Measurements from ENCODE around the gene TFCP2L1.

Gene TFCP2L1

DNA sequence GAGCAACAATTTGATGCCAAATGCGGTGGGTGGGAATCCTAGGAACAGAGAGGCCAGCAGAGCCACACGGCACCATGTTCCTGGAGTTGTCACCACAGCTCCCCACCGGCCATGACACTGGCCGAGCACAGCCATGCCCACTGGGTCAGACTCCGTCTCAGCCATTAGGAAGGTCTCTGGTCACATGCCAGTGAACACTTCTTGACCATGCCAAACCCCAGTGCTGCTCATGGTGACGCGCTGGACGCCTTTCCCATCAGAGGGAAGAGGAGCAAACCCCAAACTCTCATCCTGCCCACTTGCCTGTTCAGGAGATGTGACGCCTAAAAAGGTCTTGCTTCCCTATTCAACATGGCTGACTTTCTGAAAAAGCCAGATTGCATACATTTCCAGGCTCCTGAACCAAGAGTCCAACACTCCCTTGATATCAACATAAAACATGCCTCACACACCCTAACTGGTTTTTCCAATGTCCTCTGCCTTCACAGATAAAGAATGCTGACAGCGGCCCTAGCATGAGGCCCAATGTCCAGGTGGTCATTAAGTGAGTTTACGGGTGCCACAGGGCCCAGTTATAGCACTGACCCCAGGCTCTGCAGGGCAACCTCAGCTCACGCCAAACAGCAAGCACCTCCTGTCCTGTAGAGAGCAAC, 31.9 kb downstream of the TFCP2L1 start:
- ATAC-seq (replicated peaks), result no peak
- H3K36me3 Mint-ChIP-seq (ENCODE audit: insufficient read depth), result no peaks in the 10 kb centered on the region
- no peak overlapping the region for H3K27ac Mint-ChIP-seq
- H3K4me3 Mint-ChIP-seq, result no peak overlapping the region
- DNase-seq, result no peak
- H3K27me3 Mint-ChIP-seq, result peaks cover 0 to 52% of the 10 kb centered on the region in 2 donors
- no peaks in the 10 kb centered on the region for H3K4me1 Mint-ChIP-seq (ENCODE audit: low read depth in 2 of 2)
- no peaks in the 10 kb centered on the region for H3K9me3 Mint-ChIP-seq

DNA sequence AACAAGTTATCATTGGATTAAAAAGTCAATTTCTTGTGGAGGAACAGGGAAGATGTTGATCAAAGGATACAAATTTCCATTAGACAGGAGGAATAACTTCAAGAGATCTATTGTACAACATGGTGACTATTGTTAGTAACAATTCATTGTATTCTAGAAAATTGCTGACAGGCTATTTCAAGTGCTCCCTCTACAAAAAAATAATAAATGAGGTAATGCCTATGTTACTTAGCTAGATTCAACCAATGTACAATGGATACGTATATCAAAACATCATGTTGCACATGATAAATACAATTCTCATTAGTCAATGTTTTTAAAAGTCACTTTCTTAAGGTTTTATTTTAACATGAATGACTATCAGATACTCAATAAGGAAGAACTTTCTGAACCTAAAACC, 33.5 kb downstream of the TFCP2L1 start:
- Mint-ChIP-seq H3K4me1 (ENCODE audit: low read depth in 2 of 2) (no peaks in the 10 kb centered on the region), H3K27me3 (peaks cover 0 to 38% of the 10 kb centered on the region in 2 donors), H3K4me3 (no peak overlapping the region), H3K9me3 (no peaks in the 10 kb centered on the region), H3K36me3 (ENCODE audit: insufficient read depth) (no peaks in the 10 kb centered on the region), H3K27ac (no peak overlapping the region)
- no peak for DNase-seq
- ATAC-seq (replicated peaks), result no peak

GRCh38 chr2:121248766-121249343, 36.1 kb downstream of the TFCP2L1 start:
- no peak overlapping the region for H3K4me3 Mint-ChIP-seq
- no peaks in the 10 kb centered on the region for H3K36me3 Mint-ChIP-seq (ENCODE audit: insufficient read depth)
- peaks cover 0 to 20% of the 10 kb centered on the region in 2 donors for H3K27me3 Mint-ChIP-seq
- H3K27ac Mint-ChIP-seq, result no peak overlapping the region
- no peaks in the 10 kb centered on the region for H3K9me3 Mint-ChIP-seq
- H3K4me1 Mint-ChIP-seq (ENCODE audit: low read depth in 2 of 2), result no peaks in the 10 kb centered on the region
- no peak for ATAC-seq (replicated peaks)
- no peak for DNase-seq

- Mint-ChIP-seq H3K27me3 (peaks cover 0 to 14% of the 10 kb centered on the region in 2 donors), H3K9me3 (no peaks in the 10 kb centered on the region), H3K4me1 (ENCODE audit: low read depth in 2 of 2) (no peaks in the 10 kb centered on the region), H3K4me3 (no peak overlapping the region), H3K36me3 (ENCODE audit: insufficient read depth) (no peaks in the 10 kb centered on the region), H3K27ac (no peak overlapping the region)
- DNase-seq, result no peak
- no peak for ATAC-seq (replicated peaks)
Measured at GRCh38 chr2:121247971-121248370, 37.0 kb downstream of the TFCP2L1 start.

DNA sequence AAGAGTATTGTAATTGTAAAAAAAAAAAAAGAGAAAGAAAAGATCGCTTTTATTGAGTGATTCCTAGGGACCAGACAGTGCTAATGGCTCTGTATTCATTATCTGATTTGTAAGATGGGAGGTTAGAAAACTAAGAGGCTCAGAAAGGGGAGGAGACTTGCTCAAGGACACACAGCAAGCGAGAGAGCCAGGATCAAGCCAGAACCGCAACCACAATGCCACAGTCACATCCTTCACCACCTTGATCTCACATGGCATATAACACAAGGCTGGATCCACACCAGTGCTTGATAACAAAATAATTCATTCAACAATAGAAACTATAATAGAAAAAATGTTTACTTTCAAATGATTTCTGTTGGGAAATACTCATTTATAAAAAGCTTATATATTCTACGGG, 37.5 kb downstream of the TFCP2L1 start:
- no peak for DNase-seq
- ATAC-seq (replicated peaks), result no peak
- H3K4me1 Mint-ChIP-seq (ENCODE audit: low read depth in 2 of 2), result no peaks in the 10 kb centered on the region

GRCh38 chr2:121246704-121247255, 38.2 kb downstream of the TFCP2L1 start:
- no peak overlapping the region for H3K4me3 Mint-ChIP-seq
- no peak for ATAC-seq (replicated peaks)
- no peaks in the 10 kb centered on the region for H3K9me3 Mint-ChIP-seq
- H3K27ac Mint-ChIP-seq, result no peak overlapping the region
- peaks cover 0 to 14% of the 10 kb centered on the region in 2 donors for H3K27me3 Mint-ChIP-seq
- no peaks in the 10 kb centered on the region for H3K36me3 Mint-ChIP-seq (ENCODE audit: insufficient read depth)
- no peaks in the 10 kb centered on the region for H3K4me1 Mint-ChIP-seq (ENCODE audit: low read depth in 2 of 2)
- DNase-seq, result no peak

More for the DNA sequence above, 37.5 kb downstream of the TFCP2L1 start:
- no peaks in the 10 kb centered on the region for H3K9me3 Mint-ChIP-seq
- no peak overlapping the region for H3K4me3 Mint-ChIP-seq
- no peak overlapping the region for H3K27ac Mint-ChIP-seq
- H3K27me3 Mint-ChIP-seq, result peaks cover 0 to 14% of the 10 kb centered on the region in 2 donors
- H3K36me3 Mint-ChIP-seq (ENCODE audit: insufficient read depth), result no peaks in the 10 kb centered on the region

DNA sequence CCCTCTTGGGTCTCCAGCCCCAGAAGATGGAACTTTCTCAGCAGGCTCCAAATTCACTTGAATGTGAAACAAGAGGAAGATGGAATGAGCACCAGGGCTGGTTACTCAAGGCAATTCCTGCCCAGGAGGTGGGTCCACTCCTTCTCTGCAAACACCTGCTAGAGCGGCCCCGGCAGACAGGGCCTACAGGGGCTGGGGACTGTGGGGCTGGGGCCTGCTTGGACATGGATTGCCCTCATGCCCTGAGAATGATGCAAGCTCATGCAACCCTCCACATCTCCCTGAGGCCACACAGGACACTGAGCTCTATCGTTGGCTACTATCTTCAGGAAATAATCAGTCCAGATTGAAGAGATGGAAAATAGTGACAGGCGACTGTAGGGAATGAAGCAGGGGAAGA, 39.1 kb downstream of the TFCP2L1 start:
- Mint-ChIP-seq H3K27me3 (peaks cover 0 to 14% of the 10 kb centered on the region in 2 donors), H3K36me3 (ENCODE audit: insufficient read depth) (no peaks in the 10 kb centered on the region), H3K4me3 (no peak overlapping the region), H3K27ac (no peak overlapping the region), H3K4me1 (ENCODE audit: low read depth in 2 of 2) (no peaks in the 10 kb centered on the region), H3K9me3 (no peaks in the 10 kb centered on the region)
- DNase-seq (no peak), ATAC-seq (replicated peaks) (no peak)

DNA sequence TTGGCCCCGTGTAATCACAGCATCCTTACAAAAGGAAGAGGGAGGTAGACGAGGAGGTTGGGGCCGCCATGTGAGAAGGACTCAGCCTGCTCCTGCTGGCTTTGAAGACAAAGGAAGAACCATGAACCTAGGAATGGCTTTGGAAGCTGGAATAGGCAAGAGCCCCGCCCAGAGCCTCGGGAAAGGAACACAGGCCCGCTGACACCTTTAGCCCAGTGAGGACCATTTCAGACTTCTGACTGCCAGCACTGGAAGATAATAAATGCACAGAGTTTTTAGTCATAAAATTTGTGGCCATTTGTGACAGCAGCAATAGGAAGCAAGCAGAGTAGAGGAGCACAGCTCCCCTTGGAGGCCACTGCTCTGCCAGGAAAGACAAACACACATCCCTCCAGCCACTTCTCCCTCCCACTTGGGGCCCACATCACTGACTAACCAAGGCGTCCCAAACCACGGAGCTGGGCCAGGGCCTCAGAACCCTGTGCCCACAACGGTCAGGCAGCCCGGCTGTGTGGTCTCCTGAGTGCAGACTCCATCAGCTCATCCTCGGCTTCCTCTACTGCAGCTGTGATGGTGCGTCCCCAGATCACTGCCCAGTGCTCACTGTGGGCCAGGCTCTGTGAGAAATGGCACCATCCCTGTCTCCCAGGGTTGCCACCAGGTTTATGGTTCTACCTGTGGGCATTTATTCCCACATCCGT, 39.7 kb downstream of the TFCP2L1 start:
- H3K4me1 Mint-ChIP-seq (ENCODE audit: low read depth in 2 of 2), result no peaks in the 10 kb centered on the region
- H3K27me3 Mint-ChIP-seq, result peaks cover 0 to 14% of the 10 kb centered on the region in 2 donors
- H3K27ac Mint-ChIP-seq, result no peak overlapping the region
- H3K36me3 Mint-ChIP-seq (ENCODE audit: insufficient read depth), result no peaks in the 10 kb centered on the region
- DNase-seq (no peak), ATAC-seq (replicated peaks) (no peak)
- no peaks in the 10 kb centered on the region for H3K9me3 Mint-ChIP-seq
- H3K4me3 Mint-ChIP-seq, result no peak overlapping the region

- H3K36me3 Mint-ChIP-seq (ENCODE audit: insufficient read depth), result no peaks in the 10 kb centered on the region
- no peaks in the 10 kb centered on the region for H3K4me1 Mint-ChIP-seq (ENCODE audit: low read depth in 2 of 2)
- H3K4me3 Mint-ChIP-seq, result no peak overlapping the region
- ATAC-seq (replicated peaks), result no peak
- no peak overlapping the region for H3K27ac Mint-ChIP-seq
- DNase-seq, result no peak
- H3K9me3 Mint-ChIP-seq, result no peaks in the 10 kb centered on the region
- H3K27me3 Mint-ChIP-seq, result peaks cover 0 to 11% of the 10 kb centered on the region in 2 donors
Measured at GRCh38 chr2:121244616-121245015, 40.4 kb downstream of the TFCP2L1 start.

- no peak for DNase-seq
- H3K4me3 Mint-ChIP-seq, result no peak overlapping the region
- H3K4me1 Mint-ChIP-seq (ENCODE audit: low read depth in 2 of 2), result no peaks in the 10 kb centered on the region
- peaks cover 0 to 11% of the 10 kb centered on the region in 2 donors for H3K27me3 Mint-ChIP-seq
- H3K36me3 Mint-ChIP-seq (ENCODE audit: insufficient read depth), result no peaks in the 10 kb centered on the region
- no peaks in the 10 kb centered on the region for H3K9me3 Mint-ChIP-seq
- ATAC-seq (replicated peaks), result no peak
- no peak overlapping the region for H3K27ac Mint-ChIP-seq
Measured at GRCh38 chr2:121243821-121244460, 41.1 kb downstream of the TFCP2L1 start.

DNA sequence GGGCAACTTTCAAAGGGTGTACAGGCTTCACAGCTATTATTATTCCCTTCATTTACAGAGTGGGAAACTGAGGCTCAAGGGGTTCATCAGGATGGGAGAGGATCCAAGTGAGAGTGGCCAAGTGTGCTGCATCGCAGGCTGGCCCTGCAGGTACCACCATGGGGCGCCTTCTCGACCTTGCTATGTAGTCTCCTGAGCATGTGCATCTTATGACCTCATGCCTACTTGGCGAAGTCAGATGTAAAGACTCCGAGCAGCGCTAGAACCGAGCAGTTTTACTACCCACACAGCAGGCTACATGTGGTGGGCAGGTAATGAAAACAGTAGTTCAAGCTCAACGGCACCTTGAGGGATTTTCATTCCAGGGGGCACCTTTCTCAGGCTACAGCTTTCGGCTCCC, 42.0 kb downstream of the TFCP2L1 start:
- Mint-ChIP-seq H3K4me3 (no peak overlapping the region), H3K9me3 (no peaks in the 10 kb centered on the region), H3K27me3 (peaks cover 0 to 11% of the 10 kb centered on the region in 2 donors), H3K4me1 (ENCODE audit: low read depth in 2 of 2) (no peaks in the 10 kb centered on the region), H3K27ac (no peak overlapping the region), H3K36me3 (ENCODE audit: insufficient read depth) (no peaks in the 10 kb centered on the region)
- ATAC-seq (replicated peaks) (no peak), DNase-seq (no peak)

GRCh38 chr2:121242175-121242875, 42.7 kb downstream of the TFCP2L1 start:
- Mint-ChIP-seq H3K9me3 (no peaks in the 10 kb centered on the region), H3K4me1 (ENCODE audit: low read depth in 2 of 2) (no peaks in the 10 kb centered on the region), H3K4me3 (no peak overlapping the region), H3K27ac (no peak overlapping the region), H3K27me3 (peaks cover 0 to 13% of the 10 kb centered on the region in 2 donors), H3K36me3 (ENCODE audit: insufficient read depth) (no peaks in the 10 kb centered on the region)
- ATAC-seq (replicated peaks) (no peak), DNase-seq (no peak)

DNA sequence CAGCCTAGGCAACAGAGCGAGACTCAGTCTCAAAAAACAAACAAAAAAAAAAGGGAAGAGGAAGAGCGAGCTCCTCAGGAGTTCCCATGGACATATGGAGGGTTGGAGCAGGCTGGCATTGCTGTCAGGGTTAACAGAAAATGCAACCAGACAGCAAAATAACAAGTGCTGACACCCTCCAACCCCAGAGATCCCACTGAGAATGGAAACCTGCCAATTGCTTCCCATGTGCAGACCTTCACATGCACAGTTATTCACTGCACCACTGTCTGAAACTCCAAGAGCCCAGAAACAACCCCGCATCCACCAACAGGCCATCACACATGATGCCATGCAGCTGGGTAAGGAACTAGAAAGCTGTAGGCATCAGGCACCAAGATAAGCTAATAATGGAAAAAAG, 43.5 kb downstream of the TFCP2L1 start:
- Mint-ChIP-seq H3K27me3 (peaks cover 0 to 21% of the 10 kb centered on the region in 2 donors), H3K4me3 (no peak overlapping the region), H3K36me3 (ENCODE audit: insufficient read depth) (no peaks in the 10 kb centered on the region), H3K4me1 (ENCODE audit: low read depth in 2 of 2) (no peaks in the 10 kb centered on the region), H3K9me3 (no peaks in the 10 kb centered on the region), H3K27ac (no peak overlapping the region)
- ATAC-seq (replicated peaks) (no peak), DNase-seq (no peak)

All from effector memory CD8-positive, alpha-beta T cell (primary cell).